CD4-positive, alpha-beta T cell (primary cell): ENCODE data around the gene CPED1. TPM values are rescaled to one million over a fixed set of nuclear protein-coding genes. Genes with fewer than 3 reads are reported as not detected.

Experiments
- ATAC-seq: fragments of 200-7000 bp; cut with Tn5 transposase; one replicate; pipeline ENCODE4 v1.10.0; 2022; ENCODE audit warnings: mild to moderate bottlenecking; ENCODE audit not compliant: poor library complexity
- CTCF ChIA-PET: fragments of 350-600 bp; sonication (Branson Sonifier 250); formaldehyde crosslinking; loops from one replicate; lab custom pipeline; 2021; ENCODE audit warnings: antibody characterized with exemption, inconsistent platforms; lab: Charles Lee
- POLR2A ChIA-PET: fragments of 350-600 bp; sonication (Branson Sonifier 250); formaldehyde crosslinking; loops from one replicate; lab custom pipeline; 2021; ENCODE audit warnings: antibody characterized with exemption, inconsistent platforms; lab: Charles Lee
- DNase-seq, 14 experiments: peaks; one replicate each; pipeline ENCODE4 v3.0.0-alpha.2; 2013 to 2020; ENCODE audit warnings: mixed read lengths in 2 of 14
- H3K27ac ChIP-seq, 2 donors: one replicate each; pipeline versions ENCODE4 v1.5.1 to v1.7.0; 2013; ENCODE audit warnings: low read length in 2 of 2, low read depth in 1 of 2, mild to moderate bottlenecking in 1 of 2
- H3K27me3 ChIP-seq, 2 experiments: 1 replicate in 1 of 2; 2 replicates in 1 of 2; pipeline versions ENCODE4 v1.6.1 to v1.7.0; 2013; ENCODE audit warnings: low read length in 2 of 2, control low read depth in 1 of 2, mild to moderate bottlenecking in 1 of 2, moderate library complexity in 1 of 2; ENCODE audit not compliant: insufficient read depth in 2 of 2, control insufficient read depth in 1 of 2
- H3K36me3 ChIP-seq: one replicate; pipeline ENCODE4 v1.6.1; 2013; ENCODE audit warnings: low read length, control low read depth; ENCODE audit not compliant: insufficient read depth
- H3K4me1 ChIP-seq: one replicate; pipeline ENCODE4 v1.6.1; 2013; ENCODE audit warnings: low read length, control low read depth; ENCODE audit not compliant: insufficient read depth
- H3K4me3 ChIP-seq: one replicate; pipeline ENCODE4 v1.5.1; 2013; ENCODE audit warnings: mild to moderate bottlenecking, low read length, moderate library complexity
- H3K9me3 ChIP-seq, 2 experiments: 1 replicate in 1 of 2; 2 replicates in 1 of 2; pipeline versions ENCODE4 v1.6.1 to v1.7.0; 2013; ENCODE audit warnings: low read length in 2 of 2, mild to moderate bottlenecking in 2 of 2, control low read depth in 1 of 2, moderate library complexity in 1 of 2; ENCODE audit not compliant: control insufficient read depth in 1 of 2, insufficient read depth in 1 of 2
- H3K27ac Mint-ChIP-seq: one replicate; pipeline ENCODE4 v1.8.0; 2020; ENCODE audit warnings: mixed read lengths
- H3K27me3 Mint-ChIP-seq: one replicate; pipeline ENCODE4 v1.8.0; 2021; ENCODE audit warnings: mixed read lengths
- H3K36me3 Mint-ChIP-seq: one replicate; pipeline ENCODE4 v1.8.0; 2021; ENCODE audit warnings: low read depth, mixed read lengths
- H3K4me1 Mint-ChIP-seq: one replicate; pipeline ENCODE4 v1.8.0; 2021; ENCODE audit warnings: low read depth, mixed read lengths
- H3K4me3 Mint-ChIP-seq: one replicate; pipeline ENCODE4 v1.8.0; 2020; ENCODE audit warnings: mild to moderate bottlenecking, mixed read lengths
- H3K9me3 Mint-ChIP-seq: one replicate; pipeline ENCODE4 v1.8.0; 2020; ENCODE audit warnings: mixed read lengths
- CTCF ChIP-seq: fragments of 200-600 bp; IDR thresholded peaks from one replicate; pipeline ENCODE4 v1.8.0; 2022; ENCODE audit warnings: antibody characterized with exemption, mild to moderate bottlenecking
- intact Hi-C, 2 experiments: fragments of 100-400 bp; cut with DNase I in 1 of 2; cut with micrococcal nuclease in 1 of 2; formaldehyde crosslinking; loops; one replicate each; pipeline versions ENCODE4 v1.15.1 to v1.9.0; 2023 to 2025; cut with DNase I, micrococcal nuclease
- total RNA-seq, 174 experiments: library from RNA in 2 of 174; stranded (reverse) in 2 of 174; gene quantifications; one replicate each; pipeline ENCODE4 v1.2.3 and lab custom pipeline; 2021 to 2026

Gene CPED1
- total RNA-seq, 2 experiments from 2014 or later, result 0.08 to 0.19 TPM

GRCh38 chr7:121020249-121020988 is 31.9 kb downstream of the CPED1 start:
- no peaks in the 10 kb centered on the region for H3K4me1 ChIP-seq
- no peaks in the 10 kb centered on the region for H3K9me3 ChIP-seq
- no peak for ATAC-seq
- intact Hi-C loops, result no loop called here
- no peak for TF ChIP-seq CTCF
- H3K27ac ChIP-seq, result no peak overlapping the region
- Mint-ChIP-seq H3K4me1 (no peaks in the 10 kb centered on the region), H3K4me3 (no peak overlapping the region), H3K9me3 (no peaks in the 10 kb centered on the region), H3K36me3 (no peaks in the 10 kb centered on the region), H3K27ac (no peak overlapping the region), H3K27me3 (no peaks in the 10 kb centered on the region)
- H3K27me3 ChIP-seq, result no peaks in the 10 kb centered on the region
- H3K36me3 ChIP-seq, result no peaks in the 10 kb centered on the region
- ChIA-PET POLR2A (no interaction called here), CTCF (no interaction called here)
- peak in 3 of 14 experiments; percentile 11 to 33 (median 22) for DNase-seq
- no peak overlapping the region for H3K4me3 ChIP-seq

- Mint-ChIP-seq H3K27me3 (peaks cover 8% of the 10 kb centered on the region), H3K9me3 (no peaks in the 10 kb centered on the region), H3K27ac (no peak overlapping the region), H3K36me3 (no peaks in the 10 kb centered on the region), H3K4me1 (no peaks in the 10 kb centered on the region), H3K4me3 (no peak overlapping the region)
- H3K36me3 ChIP-seq, result no peaks in the 10 kb centered on the region
- ChIA-PET POLR2A (no interaction called here), CTCF (interaction anchor here (1.2 kb wide), 1 partner anchor 9 kb away, joined by 4 read pairs; no protein-coding TSS in a partner anchor)
- H3K4me3 ChIP-seq, result no peak overlapping the region
- H3K27ac ChIP-seq, result no peak overlapping the region
- no peak for ATAC-seq
- no peaks in the 10 kb centered on the region for H3K9me3 ChIP-seq
- DNase-seq, result no peak
- intact Hi-C loops, result no loop called here
- no peaks in the 10 kb centered on the region for H3K4me1 ChIP-seq
- TF ChIP-seq CTCF, result no peak
- H3K27me3 ChIP-seq, result no peaks in the 10 kb centered on the region
These were observed 32.8 kb downstream of the CPED1 start for GRCh38 chr7:121020989-121021969.

- Mint-ChIP-seq H3K36me3 (no peaks in the 10 kb centered on the region), H3K9me3 (no peaks in the 10 kb centered on the region), H3K27ac (no peak overlapping the region), H3K27me3 (peaks cover 19% of the 10 kb centered on the region), H3K4me1 (no peaks in the 10 kb centered on the region), H3K4me3 (no peak overlapping the region)
- TF ChIP-seq CTCF, result no peak
- ChIA-PET POLR2A (no interaction called here), CTCF (no interaction called here)
- intact Hi-C loops, result no loop called here
- DNase-seq, result no peak
- H3K36me3 ChIP-seq, result no peaks in the 10 kb centered on the region
- H3K4me3 ChIP-seq, result no peak overlapping the region
- ATAC-seq, result no peak
- H3K4me1 ChIP-seq, result no peaks in the 10 kb centered on the region
- no peak overlapping the region for H3K27ac ChIP-seq
- H3K27me3 ChIP-seq, result no peaks in the 10 kb centered on the region
- no peaks in the 10 kb centered on the region for H3K9me3 ChIP-seq
These were observed 34.7 kb downstream of the CPED1 start for GRCh38 chr7:121023194-121023593.
